HG03139 (cell line): ENCODE measurements around the gene SNRPA.
A peak's percentile ranks its signal among the peaks of the same experiment; 100 is the strongest.
"Not testable (repeated sequence)": the region's sequence is repeated elsewhere in the genome, so short reads cannot be mapped to it uniquely, and the experiment has no call there.

Experiments
- ATAC-seq: cut with Tn5 transposase; IDR thresholded peaks from one replicate; pipeline ENCODE4 v1.9.1; 2021; ENCODE audit not compliant: unreplicated experiment

Gene SNRPA

GRCh38 chr19:40776364-40776763 lies 25.4 kb downstream of the SNRPA start:
- no peak for ATAC-seq

GRCh38 chr19:40776932-40777644 lies 26.1 kb downstream of the SNRPA start:
- peak; percentile 49 for ATAC-seq

GRCh38 chr19:40777645-40777936 lies 26.6 kb downstream of the SNRPA start:
- ATAC-seq: no peak

GRCh38 chr19:40777937-40778705 lies 27.1 kb downstream of the SNRPA start, which contains the start of gene RAB4B:
RAB4B (plus strand) TSS chr19:40778247; CDS start chr19:40778376, 129 bp downstream.
- peak; percentile 60 for ATAC-seq

GRCh38 chr19:40778706-40779284 lies 27.8 kb downstream of the SNRPA start:
- ATAC-seq: no peak

GRCh38 chr19:40780582-40780981 lies 29.6 kb downstream of the SNRPA start:
- no peak for ATAC-seq

- no peak for ATAC-seq
These were observed 30.1 kb downstream of the SNRPA start for GRCh38 chr19:40781140-40781539.

- no peak for ATAC-seq
These were observed 32.7 kb downstream of the SNRPA start for GRCh38 chr19:40783711-40784110.

- ATAC-seq: not testable (repeated sequence)
These were observed 33.1 kb downstream of the SNRPA start for GRCh38 chr19:40784146-40784545.

GRCh38 chr19:40785526-40785925 lies 34.5 kb downstream of the SNRPA start:
- ATAC-seq: no peak

- ATAC-seq: no peak
These were observed 35.3 kb downstream of the SNRPA start for GRCh38 chr19:40786060-40787037.

GRCh38 chr19:40791349-40791748 lies 40.3 kb downstream of the SNRPA start:
- ATAC-seq: no peak

GRCh38 chr19:40791996-40792395 lies 41.0 kb downstream of the SNRPA start:
- ATAC-seq: no peak

GRCh38 chr19:40797166-40797962 lies 46.4 kb downstream of the SNRPA start:
- no peak for ATAC-seq

GRCh38 chr19:40797963-40798682 lies 47.1 kb downstream of the SNRPA start:
- ATAC-seq: no peak

GRCh38 chr19:40798683-40799557 lies 47.9 kb downstream of the SNRPA start, which contains the start of gene EGLN2:
EGLN2 (plus strand) TSS chr19:40799191; CDS start chr19:40800573, 1,382 bp downstream.
- ATAC-seq: peak; percentile 65

GRCh38 chr19:40799558-40800338 lies 48.7 kb downstream of the SNRPA start:
- no peak for ATAC-seq
